HG02588 (cell line): ENCODE data around the gene NPC1L1.

ENCODE experiments used
- ATAC-seq: cut with Tn5 transposase; IDR thresholded peaks from one replicate; pipeline ENCODE4 v1.9.1; 2021; ENCODE audit warnings: mild to moderate bottlenecking, moderate library complexity; ENCODE audit not compliant: unreplicated experiment

Gene NPC1L1, protein sequence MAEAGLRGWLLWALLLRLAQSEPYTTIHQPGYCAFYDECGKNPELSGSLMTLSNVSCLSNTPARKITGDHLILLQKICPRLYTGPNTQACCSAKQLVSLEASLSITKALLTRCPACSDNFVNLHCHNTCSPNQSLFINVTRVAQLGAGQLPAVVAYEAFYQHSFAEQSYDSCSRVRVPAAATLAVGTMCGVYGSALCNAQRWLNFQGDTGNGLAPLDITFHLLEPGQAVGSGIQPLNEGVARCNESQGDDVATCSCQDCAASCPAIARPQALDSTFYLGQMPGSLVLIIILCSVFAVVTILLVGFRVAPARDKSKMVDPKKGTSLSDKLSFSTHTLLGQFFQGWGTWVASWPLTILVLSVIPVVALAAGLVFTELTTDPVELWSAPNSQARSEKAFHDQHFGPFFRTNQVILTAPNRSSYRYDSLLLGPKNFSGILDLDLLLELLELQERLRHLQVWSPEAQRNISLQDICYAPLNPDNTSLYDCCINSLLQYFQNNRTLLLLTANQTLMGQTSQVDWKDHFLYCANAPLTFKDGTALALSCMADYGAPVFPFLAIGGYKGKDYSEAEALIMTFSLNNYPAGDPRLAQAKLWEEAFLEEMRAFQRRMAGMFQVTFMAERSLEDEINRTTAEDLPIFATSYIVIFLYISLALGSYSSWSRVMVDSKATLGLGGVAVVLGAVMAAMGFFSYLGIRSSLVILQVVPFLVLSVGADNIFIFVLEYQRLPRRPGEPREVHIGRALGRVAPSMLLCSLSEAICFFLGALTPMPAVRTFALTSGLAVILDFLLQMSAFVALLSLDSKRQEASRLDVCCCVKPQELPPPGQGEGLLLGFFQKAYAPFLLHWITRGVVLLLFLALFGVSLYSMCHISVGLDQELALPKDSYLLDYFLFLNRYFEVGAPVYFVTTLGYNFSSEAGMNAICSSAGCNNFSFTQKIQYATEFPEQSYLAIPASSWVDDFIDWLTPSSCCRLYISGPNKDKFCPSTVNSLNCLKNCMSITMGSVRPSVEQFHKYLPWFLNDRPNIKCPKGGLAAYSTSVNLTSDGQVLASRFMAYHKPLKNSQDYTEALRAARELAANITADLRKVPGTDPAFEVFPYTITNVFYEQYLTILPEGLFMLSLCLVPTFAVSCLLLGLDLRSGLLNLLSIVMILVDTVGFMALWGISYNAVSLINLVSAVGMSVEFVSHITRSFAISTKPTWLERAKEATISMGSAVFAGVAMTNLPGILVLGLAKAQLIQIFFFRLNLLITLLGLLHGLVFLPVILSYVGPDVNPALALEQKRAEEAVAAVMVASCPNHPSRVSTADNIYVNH (N-terminal part only)

DNA sequence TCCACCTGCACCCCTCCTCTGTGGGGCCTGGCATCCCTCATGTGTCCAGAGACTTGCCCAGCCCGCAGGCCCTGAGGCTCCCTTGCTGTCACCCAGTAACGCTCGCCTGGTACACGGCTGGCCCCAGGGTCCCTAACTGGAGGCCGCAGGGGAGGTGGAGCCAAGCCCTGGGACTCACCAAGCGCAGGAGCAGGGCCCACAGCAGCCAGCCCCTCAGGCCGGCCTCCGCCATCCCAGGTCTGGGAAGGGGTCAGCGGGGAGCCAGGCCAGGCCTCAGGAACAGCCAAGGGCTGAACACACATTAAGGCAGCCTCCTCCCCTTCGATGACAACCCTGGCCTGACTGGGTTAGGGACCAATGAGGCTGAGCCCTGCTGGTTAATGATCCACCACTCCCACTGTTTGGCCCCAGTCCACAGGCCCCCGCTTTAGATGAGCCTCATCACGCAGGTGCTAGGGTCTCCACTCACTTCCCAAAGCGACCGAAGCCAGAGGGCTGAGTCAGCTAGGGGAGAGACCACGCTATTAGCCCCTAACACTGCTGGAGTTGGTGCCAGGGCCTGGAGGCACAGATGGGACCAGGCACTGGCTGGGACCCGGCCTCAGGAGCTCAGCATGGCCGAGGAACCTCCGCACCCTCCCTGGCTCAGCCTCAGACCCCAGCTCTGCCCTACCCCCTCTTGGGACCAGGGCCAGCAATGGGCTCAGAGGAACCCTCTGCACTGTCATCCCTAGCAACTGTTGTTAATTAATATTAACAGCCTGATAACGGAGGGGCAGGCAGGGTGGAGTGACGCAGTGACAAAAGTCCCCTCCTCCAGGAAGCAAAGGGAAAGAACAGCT is at the start of gene NPC1L1:
Gene NPC1L1, minus strand, starts transcription at position 303 of the 842 bp plus-strand sequence. Its CDS starts 71 bp downstream, at position 232.
- no peak for ATAC-seq

DNA sequence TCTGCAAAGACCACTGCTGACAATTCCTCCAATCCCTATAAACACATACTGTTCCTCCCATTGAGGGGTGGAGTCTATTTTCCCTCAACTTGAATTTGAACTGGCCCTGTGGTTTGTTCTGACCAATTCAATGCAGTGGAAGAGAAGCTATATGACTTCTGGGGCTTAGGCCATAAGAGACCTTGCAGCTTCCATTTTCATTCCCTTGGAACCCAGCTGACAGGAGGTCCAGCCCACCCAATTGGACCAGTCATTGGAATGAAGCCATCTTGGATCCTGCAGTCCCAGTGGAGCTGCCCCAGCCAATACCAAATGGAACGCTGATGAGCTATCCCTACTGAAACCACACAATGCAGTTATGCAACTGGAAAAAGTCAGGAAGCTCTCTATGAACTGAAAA is 49.8 kb upstream of the NPC1L1 start:
- ATAC-seq, result no peak

DNA sequence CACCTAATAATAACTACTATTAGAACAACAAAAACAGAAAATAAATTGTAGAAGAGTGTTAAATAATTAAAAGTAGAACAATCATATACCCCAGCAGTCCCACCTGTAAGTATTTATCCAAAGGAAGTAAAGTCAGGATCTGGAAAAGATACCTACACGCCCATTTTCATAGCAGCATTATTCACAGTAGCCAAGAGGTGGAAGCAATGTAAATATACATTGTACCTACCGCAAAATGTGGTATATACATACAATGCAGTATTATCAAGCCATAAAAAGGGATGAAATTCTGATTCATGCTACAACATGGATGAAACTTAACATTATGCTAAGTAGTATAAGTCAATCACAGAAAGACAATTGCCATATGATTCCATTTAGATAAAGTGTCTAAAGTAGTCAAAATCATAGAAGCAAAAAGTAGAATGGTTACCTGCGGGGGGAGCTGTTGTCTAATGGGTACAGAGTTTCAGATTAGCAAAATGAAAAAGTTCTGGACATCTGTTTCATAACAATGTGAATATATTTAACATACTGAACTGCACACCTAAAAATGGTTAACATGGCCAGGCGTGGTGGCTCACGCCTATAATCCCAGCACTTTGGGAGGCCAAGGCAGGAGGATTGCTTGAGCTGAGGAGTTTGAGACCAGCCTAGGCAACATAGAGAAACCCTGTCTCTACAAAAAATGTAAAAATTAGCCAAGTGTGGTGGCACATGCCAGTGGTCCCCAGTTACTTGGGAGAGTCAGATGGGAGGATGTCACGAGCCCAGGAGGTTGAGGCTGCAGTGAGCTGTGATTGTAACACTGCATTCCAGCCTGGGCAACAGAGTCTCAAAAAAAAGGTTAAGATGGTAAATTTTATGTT is 46.9 kb upstream of the NPC1L1 start:
- ATAC-seq, result no peak

DNA sequence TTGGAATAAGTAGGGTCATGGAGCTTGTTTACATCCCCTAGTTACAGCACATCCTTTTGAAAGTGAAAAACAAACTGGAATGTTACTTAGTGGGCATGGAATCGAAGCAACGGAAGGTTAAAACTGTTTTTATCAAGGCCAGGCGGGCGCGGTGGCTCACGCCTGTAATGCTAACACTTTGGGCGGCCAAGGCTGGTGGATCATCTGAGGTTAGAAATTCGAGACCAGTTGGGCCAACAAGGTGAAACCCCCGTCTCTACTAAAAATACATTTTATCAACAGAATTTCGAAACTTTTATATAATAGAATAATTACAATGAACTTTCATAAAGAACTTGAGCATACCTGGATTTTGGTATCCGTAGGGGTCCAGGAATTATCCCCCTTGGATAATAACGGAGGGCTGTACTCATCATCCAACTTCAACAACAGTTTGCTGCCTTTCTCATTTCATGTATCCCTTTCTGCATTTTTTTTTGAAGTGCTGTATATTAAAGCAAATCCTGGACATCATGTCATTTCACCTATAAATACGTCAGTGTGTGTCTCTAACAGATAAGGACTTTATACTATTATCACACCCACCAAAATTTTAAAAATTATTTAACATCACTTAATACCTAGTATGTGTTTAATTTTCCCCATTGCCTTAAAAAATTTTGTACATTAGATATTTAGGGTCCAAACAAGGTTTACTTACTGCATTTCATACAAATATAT is 42.2 kb upstream of the NPC1L1 start:
- no peak for ATAC-seq

DNA sequence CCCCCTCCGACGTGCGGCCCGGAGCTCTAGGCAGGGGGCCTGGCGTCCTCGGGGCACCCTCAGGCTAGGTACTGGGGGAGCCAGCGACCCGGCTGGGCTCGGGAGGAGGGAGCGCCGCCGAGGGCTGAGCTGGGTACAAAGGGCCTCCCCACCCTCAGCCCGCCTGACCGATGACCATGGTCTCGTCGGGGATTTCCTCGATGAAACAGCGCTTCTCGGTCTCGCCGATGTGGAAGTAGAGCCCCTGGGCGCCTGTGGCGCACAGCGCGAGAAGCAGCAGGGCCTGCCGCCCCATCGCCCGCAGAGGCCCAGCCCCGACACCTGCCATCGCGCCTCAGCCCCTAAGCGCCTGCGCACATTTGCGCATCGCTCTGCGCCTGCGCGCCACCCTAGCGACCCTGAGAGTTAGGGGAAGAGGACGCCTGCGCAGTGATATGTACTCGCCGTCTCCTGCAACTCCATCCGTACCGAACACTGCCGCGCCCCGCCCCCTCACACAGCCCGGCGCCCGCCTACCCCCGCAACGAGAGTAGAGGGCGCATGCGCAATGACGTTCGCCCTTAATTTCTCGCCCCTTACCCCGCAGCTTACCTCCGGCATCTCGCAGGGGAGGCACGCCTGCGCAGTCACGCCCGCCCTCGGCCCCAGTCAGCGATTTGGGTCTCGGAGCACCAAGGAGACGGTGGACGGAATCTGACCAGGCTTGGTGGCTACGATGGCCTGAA is 40.9 kb upstream of the NPC1L1 start, which contains the start of gene TMED4:
Gene TMED4, minus strand, starts transcription at position 353 of the 725 bp plus-strand sequence. Its CDS starts 25 bp downstream, at position 328.
- peak; percentile 88 for ATAC-seq

DNA sequence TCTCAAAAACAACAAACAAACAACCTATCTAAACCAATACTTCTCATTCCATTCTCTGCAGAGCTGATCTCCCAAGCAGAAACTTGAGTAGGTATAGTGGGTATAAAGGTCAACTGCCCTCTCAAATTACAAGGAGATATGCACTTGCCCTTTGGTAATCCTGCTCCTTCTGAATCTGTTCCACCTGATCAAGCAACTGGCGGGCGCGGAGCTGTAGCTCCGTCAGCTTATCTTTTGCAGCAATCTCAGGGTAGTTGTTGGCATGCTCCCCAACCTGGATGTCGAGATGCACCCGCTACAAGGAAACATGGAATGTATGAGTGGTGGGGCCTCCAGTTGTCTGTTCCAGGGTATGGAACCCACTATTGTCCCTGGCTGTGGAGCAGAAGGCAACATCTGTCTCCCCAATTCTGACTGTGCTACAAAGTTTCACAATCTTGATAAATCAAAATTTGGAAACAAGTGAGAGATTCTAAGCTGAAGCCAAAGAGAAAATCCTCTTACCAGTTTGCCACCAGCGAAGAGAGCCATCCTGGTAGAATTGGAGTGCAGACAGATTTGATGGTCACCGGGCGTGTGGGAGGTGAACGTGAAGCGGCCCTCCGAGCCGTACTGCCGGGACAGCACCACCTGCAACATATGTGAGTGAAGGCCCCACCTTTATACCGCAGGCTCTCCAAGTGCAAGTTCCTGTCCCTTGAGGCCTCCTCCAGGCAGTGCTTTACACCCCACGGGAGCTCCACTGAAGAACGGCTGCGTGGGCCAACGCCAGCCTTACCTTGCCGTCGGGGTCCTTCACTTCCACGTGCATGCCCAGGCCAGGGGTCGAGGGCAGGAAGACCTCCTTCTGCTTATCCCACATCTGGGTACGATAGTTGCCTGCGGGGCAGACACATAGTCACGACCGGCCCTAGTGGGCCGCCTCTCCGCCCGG is 40.1 kb upstream of the NPC1L1 start:
- peak; percentile 26 for ATAC-seq

DNA sequence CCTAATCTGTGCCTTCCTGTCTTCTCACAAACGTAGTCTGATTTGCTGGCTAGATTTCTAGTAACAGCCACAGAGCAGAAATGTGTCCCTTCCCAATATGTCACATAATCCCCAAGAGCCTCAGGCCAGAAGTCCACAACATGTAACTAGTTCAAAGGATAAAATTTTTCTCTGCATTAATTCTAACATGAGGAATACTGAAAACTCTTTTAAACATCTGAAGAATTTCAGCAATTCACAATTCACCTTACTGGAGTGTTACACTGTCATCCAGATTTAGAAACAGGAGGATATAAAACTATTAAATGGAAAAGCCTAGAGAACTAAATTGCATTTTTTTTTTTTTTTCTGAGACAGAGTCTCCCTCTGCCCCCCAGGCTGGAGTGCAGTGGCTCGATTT is 35.1 kb upstream of the NPC1L1 start:
- no peak for ATAC-seq

DNA sequence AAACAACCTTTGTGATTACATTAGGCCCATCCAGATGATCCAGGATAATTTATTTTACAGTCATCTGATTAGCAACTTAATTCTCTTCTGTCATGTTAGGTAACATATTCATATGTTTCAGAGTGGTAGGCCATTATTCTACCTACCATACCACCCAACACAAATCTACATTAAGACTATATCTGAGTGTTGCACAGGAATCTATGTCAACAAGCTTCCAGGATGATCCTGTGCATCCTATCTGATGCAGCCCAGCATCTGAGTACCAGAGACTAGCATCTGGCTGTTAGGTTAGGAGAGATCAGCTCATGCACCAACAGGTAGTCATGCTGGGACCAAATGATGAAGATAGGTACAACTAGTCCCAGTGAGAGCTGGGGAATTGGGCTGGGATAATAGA is 33.9 kb upstream of the NPC1L1 start:
- ATAC-seq, result no peak

DNA sequence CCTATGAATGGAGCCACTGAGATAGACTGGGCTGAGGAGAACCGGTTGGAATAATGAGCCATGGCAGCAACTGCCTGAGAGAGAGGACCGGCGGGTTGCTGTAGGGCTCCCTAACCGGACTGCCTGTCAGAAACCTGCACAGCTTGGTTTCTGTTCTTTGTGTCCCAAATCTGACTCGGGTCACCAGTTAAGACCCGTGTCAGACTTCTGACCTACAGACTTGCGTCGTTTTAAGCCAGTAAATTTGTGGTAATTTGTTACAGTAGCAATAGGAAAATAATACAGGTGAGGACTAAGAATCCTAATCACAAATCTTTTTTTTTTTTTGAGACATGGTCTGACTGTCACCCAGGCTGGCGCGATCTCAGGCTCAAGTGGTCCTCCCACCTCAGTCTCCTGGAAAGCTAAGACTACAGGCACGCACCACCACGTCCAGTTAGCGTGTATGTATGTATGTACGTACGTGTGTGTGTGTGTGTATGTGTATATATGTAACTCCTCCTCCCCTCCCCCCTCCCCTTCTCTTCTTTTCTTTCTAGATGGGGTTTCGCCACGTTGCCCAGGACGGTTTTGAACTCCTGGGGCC is 33.2 kb upstream of the NPC1L1 start:
- ATAC-seq, result no peak

DNA sequence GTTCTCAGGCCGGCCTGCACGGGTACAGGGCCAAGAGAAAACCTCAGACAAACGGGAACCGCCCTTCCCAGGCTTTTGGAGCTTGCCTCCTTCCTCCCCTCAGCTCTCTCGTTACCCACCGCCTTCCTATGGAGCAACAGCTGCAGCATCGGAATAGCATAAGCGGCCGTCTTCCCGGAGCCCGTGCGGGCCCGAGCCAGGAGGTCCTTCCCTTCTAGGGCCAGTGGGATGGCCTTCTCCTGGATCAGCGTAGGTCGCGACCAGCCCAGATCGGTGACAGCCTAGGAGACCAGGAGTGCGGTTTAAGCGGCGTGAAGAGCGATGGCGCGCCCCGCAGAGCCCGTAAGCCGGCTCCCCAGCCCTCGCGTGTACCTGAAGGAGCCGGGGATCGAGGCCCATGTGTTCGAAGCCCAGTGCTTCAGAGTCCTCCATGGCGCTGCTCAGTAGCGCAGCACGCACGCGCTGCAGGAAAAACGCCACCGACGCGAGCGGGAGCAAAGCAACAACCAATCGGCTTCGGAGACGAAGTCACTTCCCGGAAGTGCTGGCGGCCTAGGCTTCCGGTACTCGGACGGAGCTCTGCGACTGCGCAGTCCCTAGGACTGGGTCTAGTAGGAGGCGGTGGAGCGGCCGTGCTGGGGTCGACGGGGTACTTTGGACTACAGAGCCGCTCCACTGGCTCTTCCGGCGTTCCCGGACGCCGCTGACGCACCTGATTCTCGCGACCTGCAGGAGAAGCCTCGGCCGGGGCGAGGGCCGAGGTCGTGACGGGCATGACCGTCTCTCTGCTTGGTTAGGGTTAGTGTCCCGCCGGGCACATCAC is 32.5 kb upstream of the NPC1L1 start, which contains the start of gene DDX56:
Gene DDX56, minus strand, starts transcription at position 445 of the 823 bp plus-strand sequence. Its CDS starts 13 bp downstream, at position 432.
- ATAC-seq, result peak; percentile 95

DNA sequence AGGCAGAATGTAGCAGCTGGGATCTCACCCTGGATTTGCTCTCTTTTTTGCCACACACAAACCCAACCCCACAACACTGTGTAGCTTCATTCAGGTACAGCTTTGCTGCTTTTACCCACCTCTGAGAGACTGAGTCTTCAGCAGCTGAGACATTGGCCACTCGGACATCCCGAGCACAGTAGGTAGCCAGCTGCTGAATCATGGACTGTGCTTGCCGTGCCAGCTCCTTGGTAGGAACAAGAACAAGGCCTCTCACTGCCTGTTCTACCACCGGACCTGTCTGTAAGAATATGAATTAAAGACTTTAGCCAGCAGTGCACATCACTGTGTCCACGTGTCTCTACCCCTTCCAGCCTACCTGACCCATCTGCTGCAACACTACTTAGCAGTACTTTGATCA is 31.6 kb upstream of the NPC1L1 start:
- ATAC-seq, result no peak

DNA sequence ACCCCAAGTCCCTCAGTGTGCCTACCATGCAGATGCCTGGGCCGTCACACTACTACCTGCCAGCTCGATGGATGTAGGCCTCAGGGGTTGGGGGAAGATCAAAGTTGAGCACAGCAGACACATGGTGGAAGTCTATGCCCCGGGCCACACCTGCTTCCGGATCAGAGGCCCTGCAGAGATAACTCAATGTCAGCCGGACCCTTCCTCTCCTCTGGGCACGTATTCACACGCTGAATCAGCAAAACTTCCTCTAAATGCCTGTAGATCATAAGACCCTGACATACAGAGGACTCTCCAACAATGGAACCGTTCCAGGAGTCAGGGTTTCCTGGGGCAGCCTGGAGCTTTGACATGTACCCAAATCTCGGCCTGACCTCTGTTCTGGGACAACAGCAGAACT is 28.8 kb upstream of the NPC1L1 start:
- ATAC-seq, result no peak

DNA sequence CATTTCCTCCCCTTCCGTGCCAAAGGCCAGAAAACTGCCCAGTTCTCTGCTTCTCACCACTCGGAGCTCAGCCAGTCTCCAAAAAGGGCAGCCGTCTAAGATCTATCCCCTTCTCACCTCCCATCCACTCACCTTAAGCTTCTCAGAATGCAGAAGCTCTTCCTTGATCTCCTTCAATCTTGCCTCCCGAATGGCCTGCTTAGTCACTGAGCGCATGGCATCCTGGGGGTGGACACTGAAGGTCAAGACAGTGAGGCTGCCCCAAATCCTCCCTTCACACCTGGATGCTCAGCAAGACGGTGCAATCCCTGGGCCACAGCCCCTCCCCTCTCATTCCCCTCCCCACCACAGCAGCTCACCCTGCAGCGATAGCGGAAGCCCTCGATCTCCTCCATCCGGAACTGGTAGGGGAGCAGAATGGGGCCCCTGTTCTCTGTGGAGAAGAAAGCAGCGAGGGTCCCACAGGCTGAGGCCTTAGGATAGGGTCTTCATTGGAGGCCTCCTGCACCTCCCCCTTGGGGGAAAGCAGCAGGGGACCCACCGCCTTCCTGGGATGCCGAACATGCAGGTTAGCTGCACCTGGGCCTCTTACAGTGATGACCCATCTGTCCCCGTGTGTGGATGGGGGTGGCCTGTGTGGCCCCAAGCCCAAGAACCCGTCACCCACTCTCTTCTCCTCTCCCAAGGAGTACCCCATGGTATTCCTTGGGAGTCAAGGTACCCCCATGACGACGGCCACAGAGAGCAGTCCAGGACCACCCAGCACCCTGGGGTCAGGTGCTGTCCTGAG is 27.8 kb upstream of the NPC1L1 start:
- ATAC-seq, result no peak

DNA sequence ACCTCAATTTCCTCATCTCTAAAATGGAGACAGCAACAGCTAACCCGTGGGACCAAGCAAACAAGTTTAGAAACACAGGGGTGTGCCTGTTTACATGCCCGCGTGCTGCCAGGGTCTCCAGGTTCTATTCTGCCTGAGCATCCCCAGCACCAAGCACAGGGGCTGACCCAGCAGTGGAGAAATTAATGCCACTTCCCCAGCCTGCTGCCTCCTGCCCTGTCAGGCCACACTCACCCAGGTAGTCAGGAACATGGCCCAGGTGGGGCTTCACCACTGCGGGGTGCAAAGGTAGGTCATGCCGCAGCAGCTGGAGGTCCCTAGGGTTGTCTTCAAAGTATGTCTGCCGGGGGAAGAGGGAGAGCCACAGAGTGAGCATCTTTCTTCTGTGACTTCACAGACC is 26.8 kb upstream of the NPC1L1 start:
- ATAC-seq, result no peak
